Heart right ventricle (tissue), 16 donors: ENCODE results near the gene RAD9A. TPM values are rescaled to one million over a fixed set of nuclear protein-coding genes. Genes with fewer than 3 reads are reported as not detected.

Experiments
- ATAC-seq, 8 donors: fragments of 200-7000 bp; cut with Tn5 transposase; one replicate each; pipeline ENCODE4 v1.9.1; 2020; ENCODE audit warnings: mild to moderate bottlenecking in 8 of 8, moderate library complexity in 8 of 8, moderate number of reproducible peaks in 1 of 8
- DNase-seq, 2 donors: peaks; one replicate each; pipeline ENCODE4 v3.0.0-alpha.2; 2020
- H3K27ac ChIP-seq, 10 donors: fragments of 200-600 bp; sonication (generic) in 2 of 10; one replicate each; pipeline versions ENCODE4 v1.5.0 to v1.8.0; 2020 to 2022; ENCODE audit warnings: mild to moderate bottlenecking in 3 of 10
- H3K27me3 ChIP-seq, 7 donors: fragments of 200-600 bp; one replicate each; pipeline ENCODE4 v1.8.0; 2021 to 2022; ENCODE audit warnings: mild to moderate bottlenecking in 2 of 7
- H3K36me3 ChIP-seq, 9 donors: fragments of 200-600 bp; sonication (generic) in 1 of 9; one replicate each; pipeline versions ENCODE4 v1.5.0 to v1.8.0; 2020 to 2022; ENCODE audit warnings: mild to moderate bottlenecking in 2 of 9
- H3K4me1 ChIP-seq, 9 donors: fragments of 200-600 bp; sonication (generic) in 1 of 9; one replicate each; pipeline versions ENCODE4 v1.5.0 to v1.8.0; 2020 to 2022; ENCODE audit warnings: mild to moderate bottlenecking in 4 of 9
- H3K4me3 ChIP-seq, 10 donors: fragments of 200-600 bp; sonication (generic) in 2 of 10; one replicate each; pipeline versions ENCODE4 v1.5.0 to v1.8.0; 2020 to 2022; ENCODE audit warnings: mild to moderate bottlenecking in 7 of 10, moderate library complexity in 2 of 10
- H3K9me3 ChIP-seq, 11 donors: fragments of 200-600 bp in 10 of 11; sonication (generic) in 2 of 11; one replicate each; pipeline versions ENCODE4 v1.5.0 to v1.8.0; 2013 to 2022; ENCODE audit warnings: mild to moderate bottlenecking in 2 of 11, control low read depth in 1 of 11, moderate library complexity in 1 of 11
- WGBS, 2 donors: extraction: QIAGEN DNeasy Blood & Tissue Kit; methylation state at CpG; one replicate each; pipeline ENCODE4 v1.1.7; 2013; ENCODE audit warnings: inconsistent platforms in 1 of 2; 5-methylcytosine and 5-hydroxymethylcytosine counted together
- intact Hi-C, 10 donors: fragments of 100-400 bp; cut with DNase I; formaldehyde crosslinking; loops; one replicate each; pipeline versions ENCODE4 v1.11.1 to v1.14.2; 2022
- polyA plus RNA-seq, 2 donors: library from polyadenylated mRNA; stranded (reverse); fragments of 200-250 nt; gene quantifications; one replicate each; pipeline ENCODE4 v1.2.3, GENCODE V29; 2013
- total RNA-seq, 10 donors: library from RNA; stranded (reverse); fragmentation: NEBNext Ultra II Directional in 3 of 10; extraction: Animal tissue kit (Norgen Biotek cat#: 25700) in 3 of 10; gene quantifications; one replicate each; pipeline versions ENCODE4 v1.2.1 to v1.2.4, GENCODE V29; 2021 to 2023
- TF ChIP-seq, protein P1 (sequence below), 9 donors: fragments of 200-600 bp; sonication (generic) in 2 of 9; IDR thresholded peaks; one replicate each; pipeline versions ENCODE4 v1.5.0 to v1.8.0; 2021 to 2022; ENCODE audit warnings: antibody characterized with exemption in 9 of 9, mild to moderate bottlenecking in 5 of 9, moderate library complexity in 1 of 9
- donor health status: Arrhythmogenic right ventricular cardiomyopathy.
- donor health status: ischemic (EF 13 %, LVEDD 7.1; RV severe dilation, severe dysfunction).
- donor health status: healthy with polysubstance abuse.
- donor health status: DM: no; HTN: yes; CAD: no.
- donor health status: DM: no; HTN: no; CAD: no.
- donor health status: ischemic (EF 25% LVEDD 6.9; RV normal size, moderate dysfunction).
- donor health status: ischemic (EF 25% LVEDD 5.7; RV mildly dilated, moderate dysfunction).
- donor health status: healthy.
- donor health status: DM: yes; HTN: yes; CAD: no.
- donor health status: Ischemic cardiomyopathy.
- donor health status: ischemic (EF 35%, LVEDD 5.7; RV mildly dilated, moderate dysfunction).
- donor health status: nonischemic (EF 11% LVEDD 7.7; RV severe dilation, severe dysfunction).
- donor health status: DM: yes; HTN: yes; CAD: no.
- donor health status: PGD.
- donor health status: ischemic (EF 29% LVEDD 5.4; RV normal size, mild dysfunction).
- donor health status: nonischemic (EF 23%, LVEDD 6.1; RV moderate dilation, normal function).

Gene RAD9A
- total and polyA plus RNA-seq, 12 donors: 4.8 to 15.0 (median 6.5) TPM

DNA sequence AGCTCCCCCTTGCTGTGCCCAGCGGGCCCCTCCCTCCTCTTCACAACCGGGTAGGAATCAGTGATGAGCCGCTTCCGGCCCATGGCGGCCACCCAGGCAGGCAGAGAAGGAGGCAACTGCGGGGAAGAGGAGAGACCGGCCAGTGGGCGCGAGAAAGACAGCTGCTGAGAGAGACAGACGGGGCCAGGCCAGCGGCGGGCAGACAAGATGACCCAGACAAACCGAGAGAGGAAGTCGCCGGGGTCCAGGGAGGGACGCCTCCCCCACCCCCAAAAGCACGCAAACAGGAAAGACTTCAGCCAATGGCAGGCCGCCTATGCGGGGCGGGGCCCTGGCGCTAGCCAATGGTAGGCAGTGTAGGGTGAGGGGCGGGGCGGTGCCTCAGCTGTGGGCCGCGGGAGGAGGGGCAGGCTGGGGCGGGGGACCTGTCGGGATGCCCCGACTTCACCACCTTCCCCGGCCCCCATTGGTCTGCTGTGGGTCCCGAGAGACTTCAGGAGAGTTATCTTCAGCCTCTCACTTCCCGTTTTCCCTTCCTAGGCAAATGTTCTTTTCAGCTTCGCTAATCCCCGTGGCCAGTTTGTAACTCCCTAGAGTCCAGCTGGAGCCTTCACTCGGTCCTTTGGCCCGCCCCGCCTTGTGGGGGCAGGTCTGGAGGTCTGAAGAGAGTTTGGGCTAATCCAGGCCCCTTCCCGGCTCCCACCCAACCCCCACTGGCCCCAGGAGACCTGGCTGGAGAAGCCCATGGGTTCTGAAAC is 38.3 kb upstream of the RAD9A start, which contains the start of gene POLD4:
Gene POLD4 (minus strand): TSS at position 230 of the 758 bp plus-strand sequence. CDS start 147 bp downstream, at position 83.
- Histone ChIP-seq H3K27ac (peak within 1 kb of the TSS; percentile 94 to 100 (median 99)), H3K9me3 (no peaks in the 10 kb centered on the region), H3K4me3 (peak within 1 kb of the TSS; percentile 62 to 97 (median 74)), H3K4me1 (peaks cover 31 to 91% (median 66%) of the 10 kb centered on the region in 9 donors), H3K36me3 (peaks cover 0 to 5% (median 0%) of the 10 kb centered on the region in 9 donors), H3K27me3 (no peaks in the 10 kb centered on the region)
- DNase-seq: peak; percentile 98 to 99
- intact Hi-C loops: loop anchor here in 5 of 10 donors (2.0 to 10.0 kb wide), 5 partner anchors 31 to 361 kb away; partner anchors contain the start of genes CDK2AP2 (in 3 of the 5), PITPNM1 (in 2 of the 5) and RPS6KB2 (in 1 of the 5)
- TF ChIP-seq, protein P1, sequence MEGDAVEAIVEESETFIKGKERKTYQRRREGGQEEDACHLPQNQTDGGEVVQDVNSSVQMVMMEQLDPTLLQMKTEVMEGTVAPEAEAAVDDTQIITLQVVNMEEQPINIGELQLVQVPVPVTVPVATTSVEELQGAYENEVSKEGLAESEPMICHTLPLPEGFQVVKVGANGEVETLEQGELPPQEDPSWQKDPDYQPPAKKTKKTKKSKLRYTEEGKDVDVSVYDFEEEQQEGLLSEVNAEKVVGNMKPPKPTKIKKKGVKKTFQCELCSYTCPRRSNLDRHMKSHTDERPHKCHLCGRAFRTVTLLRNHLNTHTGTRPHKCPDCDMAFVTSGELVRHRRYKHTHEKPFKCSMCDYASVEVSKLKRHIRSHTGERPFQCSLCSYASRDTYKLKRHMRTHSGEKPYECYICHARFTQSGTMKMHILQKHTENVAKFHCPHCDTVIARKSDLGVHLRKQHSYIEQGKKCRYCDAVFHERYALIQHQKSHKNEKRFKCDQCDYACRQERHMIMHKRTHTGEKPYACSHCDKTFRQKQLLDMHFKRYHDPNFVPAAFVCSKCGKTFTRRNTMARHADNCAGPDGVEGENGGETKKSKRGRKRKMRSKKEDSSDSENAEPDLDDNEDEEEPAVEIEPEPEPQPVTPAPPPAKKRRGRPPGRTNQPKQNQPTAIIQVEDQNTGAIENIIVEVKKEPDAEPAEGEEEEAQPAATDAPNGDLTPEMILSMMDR (IDR thresholded peaks at IDR 0.05): no peak
- peak; percentile 88 to 96 (median 94) for ATAC-seq
- WGBS, 2 donors: 0% methylated on average over 36 to 37 of the region's 37 CpGs

DNA sequence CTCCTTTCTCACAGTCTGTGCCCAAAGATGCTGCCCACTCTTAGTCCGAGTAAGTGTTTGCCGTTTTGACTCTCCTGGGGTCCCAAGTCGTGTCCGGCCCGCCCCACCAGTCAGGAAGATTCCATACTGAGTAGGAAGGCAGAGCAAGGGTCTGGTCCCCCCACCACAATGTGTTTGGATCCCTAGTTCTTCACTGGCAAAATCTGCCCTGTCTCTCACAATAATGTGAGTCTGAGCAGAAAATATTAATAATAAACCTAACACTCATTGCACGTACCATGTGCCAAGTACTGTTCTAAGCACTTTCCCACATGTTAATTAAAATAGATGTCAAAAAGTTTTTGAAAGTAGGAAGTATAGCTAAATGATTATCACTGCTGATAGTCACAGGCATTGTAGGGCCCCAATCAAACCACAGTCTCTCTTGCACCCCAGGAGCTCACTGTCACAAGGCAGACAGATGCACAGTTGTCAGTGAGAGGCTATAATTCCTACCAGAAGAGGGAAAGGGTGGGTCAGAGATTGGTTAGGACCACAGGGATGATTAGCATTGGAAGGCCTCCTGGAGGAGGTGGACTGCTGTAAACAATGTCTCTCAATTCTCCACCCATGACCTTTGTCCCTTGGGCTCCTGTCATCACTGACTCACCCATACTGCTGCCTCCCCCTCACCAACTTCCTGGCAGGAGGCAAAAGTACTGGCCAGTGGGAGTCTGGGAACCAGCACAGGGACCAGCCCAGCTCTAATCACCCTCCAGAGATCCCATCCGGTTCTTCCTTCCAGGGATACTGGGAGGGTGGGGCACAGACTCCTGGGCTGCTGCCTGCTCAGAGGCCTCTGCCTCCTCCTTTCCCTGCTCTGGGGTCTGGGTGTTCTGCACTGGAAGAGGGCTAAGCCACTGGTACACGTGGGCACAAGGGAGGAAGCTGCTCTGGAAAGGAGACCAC is 37.4 kb upstream of the RAD9A start:
- ATAC-seq: peak; percentile 5 to 59 (median 38)
- TF ChIP-seq, protein P1 (IDR thresholded peaks at IDR 0.05): peak in 2 of 9 donors; percentile 12 to 25
- Histone ChIP-seq H3K36me3 (peaks cover 0 to 5% (median 0%) of the 10 kb centered on the region in 9 donors), H3K9me3 (no peaks in the 10 kb centered on the region), H3K4me3 (peak overlapping the region in 9 of 10 donors; percentile 62 to 97 (median 77)), H3K4me1 (peaks cover 31 to 89% (median 66%) of the 10 kb centered on the region in 9 donors), H3K27me3 (no peaks in the 10 kb centered on the region), H3K27ac (peak overlapping the region; percentile 94 to 100 (median 99))
- DNase-seq: peak; percentile 57 to 79
- 19 to 28% methylated on average over 8 of the region's 8 CpGs for WGBS, 2 donors
- intact Hi-C loops: loop anchor here in 4 of 10 donors (1.0 to 10.0 kb wide), 4 partner anchors 29 to 360 kb away; partner anchors contain the start of genes CDK2AP2 (in 3 of the 4), PITPNM1 (in 3 of the 4) and RPS6KB2 (in 1 of the 4)

DNA sequence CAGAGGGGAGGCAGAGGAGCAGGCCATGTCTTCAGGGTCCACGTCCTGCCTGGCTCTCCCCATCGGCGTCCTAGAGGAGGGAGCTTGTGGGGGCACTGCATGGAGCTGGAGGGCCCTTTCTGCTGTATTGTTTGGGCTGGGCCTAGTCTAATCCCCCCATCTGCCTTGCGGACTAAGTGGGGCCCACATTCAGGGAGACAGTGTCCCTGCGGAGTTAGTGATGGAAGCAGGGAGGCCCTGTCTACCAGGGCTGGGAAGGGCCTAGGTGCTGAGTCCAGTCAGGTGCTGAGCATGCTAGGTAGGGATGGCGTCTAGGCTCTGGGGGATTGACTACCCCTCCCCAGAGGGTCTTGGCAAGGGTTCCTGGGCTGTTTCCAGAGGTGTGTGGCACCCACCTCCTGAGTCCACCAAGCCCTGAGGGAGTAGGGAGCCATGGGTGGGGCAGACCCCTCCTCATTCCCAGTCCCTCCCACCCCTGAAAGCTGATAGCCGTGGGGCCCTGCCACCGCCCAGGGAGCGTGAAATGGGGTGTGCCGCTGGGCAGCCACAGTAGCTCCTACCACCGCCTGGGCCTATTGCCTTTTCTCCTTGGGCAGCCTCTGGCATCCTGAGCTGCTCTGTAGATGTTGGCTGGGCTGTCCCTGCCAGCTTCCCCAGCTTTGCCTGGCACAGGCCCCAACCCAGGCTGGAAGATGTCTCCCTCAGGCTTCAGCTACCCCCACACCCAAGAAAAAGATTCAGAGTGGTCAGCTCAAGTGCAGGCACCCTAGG is 36.6 kb upstream of the RAD9A start:
- ATAC-seq: no peak
- Histone ChIP-seq H3K27me3 (no peaks in the 10 kb centered on the region), H3K4me1 (peaks cover 31 to 80% (median 61%) of the 10 kb centered on the region in 9 donors), H3K4me3 (peak overlapping the region in 1 of 10 donors; percentile 62), H3K27ac (peak overlapping the region; percentile 94 to 100 (median 99)), H3K36me3 (peaks cover 0 to 5% (median 0%) of the 10 kb centered on the region in 9 donors), H3K9me3 (no peaks in the 10 kb centered on the region)
- intact Hi-C loops: loop anchor here in 3 of 10 donors (1.0 to 10.0 kb wide), 4 partner anchors 28 to 360 kb away; partner anchors contain the start of genes CDK2AP2 (in 1 of the 3), PITPNM1 (in 1 of the 3) and RPS6KB2 (in 1 of the 3)
- DNase-seq: no peak
- TF ChIP-seq, protein P1 (IDR thresholded peaks at IDR 0.05): no peak
- WGBS, 2 donors: 76 to 77% methylated on average over 11 of the region's 11 CpGs
